Uterus (tissue), 4 donors: ENCODE measurements around the gene WTAP. TPM values are rescaled to one million over a fixed set of nuclear protein-coding genes. Genes with fewer than 3 reads are reported as not detected.
"Not testable (repeated sequence)": the region's sequence is repeated elsewhere in the genome, so short reads cannot be mapped to it uniquely, and the experiment has no call there.

Experiments
- DNase-seq, 2 donors: peaks; one replicate each; pipeline ENCODE4 v3.0.0-alpha.2; 2019 to 2020
- H3K27ac ChIP-seq, 2 donors: fragments of 200-600 bp; sonication (generic); 1 replicate in 1 of 2; 2 replicates in 1 of 2; pipeline ENCODE4 v1.5.1; 2016 to 2018
- H3K27me3 ChIP-seq, 2 donors: fragments of 200-600 bp; sonication (generic); one replicate each; pipeline ENCODE4 v1.5.1; 2018 to 2019; ENCODE audit warnings: control low read depth in 1 of 2
- H3K36me3 ChIP-seq, 2 donors: fragments of 200-600 bp; sonication (generic); one replicate each; pipeline ENCODE4 v1.5.1; 2019; ENCODE audit warnings: control low read depth in 1 of 2
- H3K4me1 ChIP-seq, 2 donors: fragments of 200-600 bp; sonication (generic); one replicate each; pipeline ENCODE4 v1.5.1; 2018 to 2019; ENCODE audit warnings: control low read depth in 1 of 2
- H3K4me3 ChIP-seq, 2 donors: fragments of 200-600 bp; sonication (generic); 1 replicate in 1 of 2; 2 replicates in 1 of 2; pipeline ENCODE4 v1.5.1; 2018 to 2019; ENCODE audit warnings: mild to moderate bottlenecking in 1 of 2
- H3K9me3 ChIP-seq, 2 donors: fragments of 200-600 bp; sonication (generic); one replicate each; pipeline ENCODE4 v1.5.1; 2019; ENCODE audit warnings: control low read depth in 1 of 2
- CTCF ChIP-seq, 4 experiments: fragments of 200-600 bp in 2 of 4; fragments of 450-650 bp in 2 of 4; sonication (generic) in 2 of 4; IDR thresholded peaks; one replicate each; pipeline ENCODE4 v1.5.1; 2016 to 2019; ENCODE audit warnings: antibody characterized with exemption in 4 of 4, mild to moderate bottlenecking in 2 of 4, moderate library complexity in 1 of 4
- POLR2A ChIP-seq, 2 donors: fragments of 450-650 bp; IDR thresholded peaks; one replicate each; pipeline ENCODE4 v1.6.1; 2016; ENCODE audit warnings: antibody characterized with exemption in 2 of 2, mild to moderate bottlenecking in 1 of 2, moderate library complexity in 1 of 2
- intact Hi-C: fragments of 100-400 bp; cut with DNase I; formaldehyde crosslinking; loops from one replicate; pipeline ENCODE4 v1.15.1; 2023; ENCODE audit warnings: low total_unique reads
- total RNA-seq, 4 donors: library from RNA; depleted of rRNA in 3 of 4; stranded (reverse); fragments of >200 nt in 3 of 4; gene quantifications; one replicate each; pipeline versions ENCODE4 v1.1.0 to v1.2.4, GENCODE V29; 2014 to 2023
- donor health status: DM: yes; HTN: yes; CAD: no.

Gene WTAP
- total RNA-seq, 4 donors from 2014 or later, result 33.3 to 139 (median 95.9) TPM

GRCh38 chr6:159718634-159719033, 8.7 kb upstream of the WTAP start:
- no peak for TF ChIP-seq CTCF (IDR thresholded peaks at IDR 0.05)
- no peak for DNase-seq
- no peak overlapping the region for H3K4me3 ChIP-seq
- intact Hi-C loops, result no loop called here
- no peaks in the 10 kb centered on the region for H3K36me3 ChIP-seq
- H3K9me3 ChIP-seq, result no peaks in the 10 kb centered on the region
- H3K27me3 ChIP-seq, result no peaks in the 10 kb centered on the region
- H3K4me1 ChIP-seq, result peaks cover 0 to 9% of the 10 kb centered on the region in 2 donors
- H3K27ac ChIP-seq, result no peak overlapping the region

DNA sequence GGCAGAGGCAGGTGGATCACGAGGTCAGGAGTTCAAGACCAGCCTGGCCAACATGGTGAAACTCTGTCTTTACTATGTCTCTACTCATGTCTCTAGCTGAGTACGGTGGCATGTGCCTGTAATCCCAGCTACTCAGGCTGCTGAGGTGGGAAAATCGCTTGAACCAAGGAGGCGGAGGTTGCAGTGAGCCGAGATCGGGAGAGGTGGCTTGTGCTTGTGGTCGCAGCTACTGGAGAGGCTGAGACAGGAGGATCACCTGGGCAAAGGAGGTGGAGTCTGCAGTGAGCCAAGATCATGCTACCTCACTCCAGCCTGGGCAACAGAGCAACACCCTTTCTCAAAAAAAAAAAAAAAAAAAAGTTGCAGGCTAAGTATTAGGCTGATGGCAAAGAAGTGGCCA, 8.0 kb upstream of the WTAP start:
- DNase-seq, result no peak
- intact Hi-C loops, result no loop called here
- Histone ChIP-seq H3K4me3 (no peak overlapping the region), H3K4me1 (peaks cover 0 to 9% of the 10 kb centered on the region in 2 donors), H3K27me3 (no peaks in the 10 kb centered on the region), H3K9me3 (no peaks in the 10 kb centered on the region), H3K36me3 (no peaks in the 10 kb centered on the region), H3K27ac (no peak overlapping the region)
- TF ChIP-seq CTCF (IDR thresholded peaks at IDR 0.05), result no peak
- TF ChIP-seq POLR2A (IDR thresholded peaks at IDR 0.05), result no peak

GRCh38 chr6:159720708-159721107, 6.6 kb upstream of the WTAP start:
- Histone ChIP-seq H3K4me3 (no peak overlapping the region), H3K9me3 (no peaks in the 10 kb centered on the region), H3K27ac (no peak overlapping the region), H3K4me1 (peaks cover 0 to 10% of the 10 kb centered on the region in 2 donors), H3K27me3 (no peaks in the 10 kb centered on the region), H3K36me3 (no peaks in the 10 kb centered on the region)
- DNase-seq, result no peak
- TF ChIP-seq CTCF (IDR thresholded peaks at IDR 0.05), result peak in 3 of 4 experiments; percentile 23 to 32 (median 23)
- TF ChIP-seq POLR2A (IDR thresholded peaks at IDR 0.05), result no peak
- intact Hi-C loops, result no loop called here

- H3K4me1 ChIP-seq, result peaks cover 0 to 14% of the 10 kb centered on the region in 2 donors
- H3K27ac ChIP-seq, DNase-seq, H3K36me3 ChIP-seq, intact Hi-C loops, H3K9me3 ChIP-seq, H3K27me3 ChIP-seq, H3K4me3 ChIP-seq: not testable (repeated sequence)
These were observed 5.3 kb upstream of the WTAP start for GRCh38 chr6:159721981-159722380.

DNA sequence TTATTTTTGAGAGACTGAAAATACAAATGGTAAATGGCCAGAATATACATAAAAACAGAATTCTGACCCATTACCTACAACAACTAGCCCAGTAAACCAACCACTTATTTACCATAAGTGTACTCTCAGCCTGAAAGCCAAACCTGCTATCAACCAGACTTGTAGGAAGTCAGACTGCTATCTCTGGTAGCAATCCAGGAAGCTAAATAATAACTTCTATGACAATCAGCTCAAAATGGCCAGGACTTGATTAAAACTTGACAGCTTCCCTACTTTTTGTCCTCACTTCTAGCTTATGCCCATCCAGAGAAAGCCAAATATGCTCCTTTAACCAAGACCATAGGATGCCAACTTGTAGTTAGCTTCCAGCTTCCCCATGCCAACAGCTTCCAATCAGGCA, 4.7 kb upstream of the WTAP start:
- Histone ChIP-seq H3K9me3 (no peaks in the 10 kb centered on the region), H3K4me1 (peaks cover 0 to 7% of the 10 kb centered on the region in 2 donors), H3K27ac (no peak overlapping the region), H3K36me3 (no peaks in the 10 kb centered on the region), H3K27me3 (no peaks in the 10 kb centered on the region), H3K4me3 (no peak overlapping the region)
- TF ChIP-seq CTCF (IDR thresholded peaks at IDR 0.05) (no peak), POLR2A (IDR thresholded peaks at IDR 0.05) (no peak)
- intact Hi-C loops, result no loop called here
- DNase-seq, result no peak

DNA sequence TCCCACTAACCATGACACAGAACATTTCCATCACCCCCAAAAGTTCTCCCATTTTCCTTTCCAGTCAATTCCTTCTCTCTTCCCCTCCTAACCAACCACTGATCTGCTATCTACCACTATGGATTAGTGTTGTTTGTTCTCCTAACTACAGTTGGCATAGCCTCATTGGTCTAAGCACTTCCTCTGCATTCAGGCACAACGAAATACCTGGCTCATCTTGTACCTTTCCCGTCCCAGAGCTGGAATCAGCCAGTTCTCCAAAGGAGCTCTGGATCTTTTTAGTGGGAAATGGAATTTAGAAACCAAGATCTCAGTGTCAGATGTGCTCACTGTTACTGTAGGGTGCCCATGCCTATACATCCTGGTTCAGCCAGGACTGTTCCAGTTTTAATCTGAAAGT, 4.0 kb upstream of the WTAP start:
- TF ChIP-seq POLR2A (IDR thresholded peaks at IDR 0.05) (no peak), CTCF (IDR thresholded peaks at IDR 0.05) (no peak)
- Histone ChIP-seq H3K4me1 (peaks cover 0 to 6% of the 10 kb centered on the region in 2 donors), H3K27ac (no peak overlapping the region), H3K36me3 (no peaks in the 10 kb centered on the region), H3K4me3 (no peak overlapping the region), H3K27me3 (no peaks in the 10 kb centered on the region), H3K9me3 (no peaks in the 10 kb centered on the region)
- DNase-seq, result no peak
- intact Hi-C loops, result no loop called here
